Measurements from ENCODE around the gene ELMO1. TPM values are rescaled to one million over a fixed set of nuclear protein-coding genes. Genes with fewer than 3 reads are reported as not detected.
"Not testable (repeated sequence)": the region's sequence is repeated elsewhere in the genome, so short reads cannot be mapped to it uniquely, and the experiment has no call there.

ELMO1 gene
- total and polyA plus RNA-seq, 8 donors, result 18.2 to 55.3 (median 45.6) TPM

DNA sequence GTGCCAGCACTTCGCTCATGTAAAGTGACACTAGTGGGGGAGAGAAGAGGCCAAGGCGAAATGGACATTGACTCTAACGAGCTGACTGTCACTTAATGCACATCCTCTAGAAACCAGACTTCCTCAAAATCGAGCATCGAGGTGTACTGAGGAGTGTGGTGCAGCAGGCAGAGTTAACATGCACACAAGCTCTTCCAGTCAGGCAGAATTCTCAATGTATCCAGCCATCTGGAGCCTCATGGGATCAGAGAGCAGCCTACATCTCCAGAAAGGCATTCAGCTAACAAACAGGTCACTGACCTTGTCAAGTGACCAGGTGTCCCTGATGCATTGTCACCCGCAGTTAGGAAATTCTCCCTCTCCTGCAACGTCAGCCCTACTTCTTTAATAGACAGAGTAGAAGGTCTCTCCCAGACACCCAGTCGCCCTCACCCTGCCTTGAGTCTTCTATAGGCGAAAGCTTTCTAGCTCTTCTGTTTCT is 464.6 kb downstream of the ELMO1 start:
- DNase-seq (no peak), ATAC-seq (no peak)
- TF ChIP-seq, protein P1, sequence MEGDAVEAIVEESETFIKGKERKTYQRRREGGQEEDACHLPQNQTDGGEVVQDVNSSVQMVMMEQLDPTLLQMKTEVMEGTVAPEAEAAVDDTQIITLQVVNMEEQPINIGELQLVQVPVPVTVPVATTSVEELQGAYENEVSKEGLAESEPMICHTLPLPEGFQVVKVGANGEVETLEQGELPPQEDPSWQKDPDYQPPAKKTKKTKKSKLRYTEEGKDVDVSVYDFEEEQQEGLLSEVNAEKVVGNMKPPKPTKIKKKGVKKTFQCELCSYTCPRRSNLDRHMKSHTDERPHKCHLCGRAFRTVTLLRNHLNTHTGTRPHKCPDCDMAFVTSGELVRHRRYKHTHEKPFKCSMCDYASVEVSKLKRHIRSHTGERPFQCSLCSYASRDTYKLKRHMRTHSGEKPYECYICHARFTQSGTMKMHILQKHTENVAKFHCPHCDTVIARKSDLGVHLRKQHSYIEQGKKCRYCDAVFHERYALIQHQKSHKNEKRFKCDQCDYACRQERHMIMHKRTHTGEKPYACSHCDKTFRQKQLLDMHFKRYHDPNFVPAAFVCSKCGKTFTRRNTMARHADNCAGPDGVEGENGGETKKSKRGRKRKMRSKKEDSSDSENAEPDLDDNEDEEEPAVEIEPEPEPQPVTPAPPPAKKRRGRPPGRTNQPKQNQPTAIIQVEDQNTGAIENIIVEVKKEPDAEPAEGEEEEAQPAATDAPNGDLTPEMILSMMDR (IDR thresholded peaks at IDR 0.05), result no peak
- no peaks in the 10 kb centered on the region for H3K9me3 ChIP-seq
- no peaks in the 10 kb centered on the region for H3K36me3 ChIP-seq
- no peak overlapping the region for H3K27ac ChIP-seq
- intact Hi-C loops (cut with DNase I), result no loop called here
- no peaks in the 10 kb centered on the region for H3K27me3 ChIP-seq
- H3K4me1 ChIP-seq, result peaks cover 3 to 26% of the 10 kb centered on the region in 2 donors
- no peak overlapping the region for H3K4me3 ChIP-seq

DNA sequence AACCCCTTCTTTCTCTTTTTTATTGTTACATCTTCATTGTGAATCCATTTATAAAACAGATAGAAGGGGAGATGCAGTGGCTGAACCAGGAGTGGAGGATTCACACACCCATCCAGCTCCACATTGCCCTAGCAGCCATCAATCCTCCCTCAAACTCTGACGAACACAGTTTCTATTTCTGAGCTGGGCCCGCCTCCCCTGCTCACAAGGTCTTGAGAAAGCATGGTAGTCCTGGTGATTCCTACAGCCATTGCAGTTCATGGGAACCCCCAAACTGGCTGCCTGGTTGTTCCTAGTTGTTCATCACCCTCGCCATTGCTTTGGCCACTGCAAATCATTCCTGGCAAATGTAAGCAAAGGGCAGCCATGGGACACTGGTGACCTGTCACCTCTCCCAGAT is 465.9 kb downstream of the ELMO1 start:
- no peaks in the 10 kb centered on the region for H3K27me3 ChIP-seq
- peaks cover 3 to 26% of the 10 kb centered on the region in 2 donors for H3K4me1 ChIP-seq
- no peak overlapping the region for H3K27ac ChIP-seq
- no peaks in the 10 kb centered on the region for H3K36me3 ChIP-seq
- DNase-seq (no peak), ATAC-seq (no peak)
- no peak overlapping the region for H3K4me3 ChIP-seq
- no peaks in the 10 kb centered on the region for H3K9me3 ChIP-seq
- intact Hi-C loops (cut with DNase I), result no loop called here
- TF ChIP-seq, protein P1 (IDR thresholded peaks at IDR 0.05), result no peak

DNA sequence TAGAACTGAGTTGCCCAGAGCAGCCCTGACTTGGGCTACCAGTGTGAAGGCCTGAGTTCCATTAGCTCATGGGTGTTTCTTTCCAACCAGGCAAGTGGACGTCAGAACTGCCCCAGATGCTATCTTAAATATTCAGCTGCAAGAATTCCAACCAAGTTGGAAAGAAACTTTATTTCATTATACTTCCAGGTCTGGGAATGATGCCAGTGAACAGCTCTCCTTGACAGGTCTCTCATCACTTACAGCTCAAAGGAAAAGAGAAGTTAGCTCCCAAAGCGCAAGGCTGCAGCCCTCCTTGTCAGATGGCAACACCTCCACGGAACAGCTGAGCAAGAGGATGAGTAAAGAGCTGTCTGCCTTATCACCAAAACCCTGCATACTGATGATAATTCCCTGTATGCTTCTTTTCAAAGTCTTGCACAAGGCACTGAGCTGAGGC is 468.8 kb downstream of the ELMO1 start:
- Histone ChIP-seq H3K27me3 (no peaks in the 10 kb centered on the region), H3K4me3 (no peak overlapping the region), H3K36me3 (no peaks in the 10 kb centered on the region), H3K27ac (no peak overlapping the region), H3K4me1 (peaks cover 3 to 11% of the 10 kb centered on the region in 2 donors), H3K9me3 (no peaks in the 10 kb centered on the region)
- TF ChIP-seq, protein P1 (IDR thresholded peaks at IDR 0.05), result no peak
- no peak for DNase-seq
- intact Hi-C loops (cut with DNase I), result loop anchor here in 1 of 2 donors (10.0 kb wide), 1 partner anchor 195 kb away; no protein-coding TSS in a partner anchor
- ATAC-seq, result peak; percentile 25

DNA sequence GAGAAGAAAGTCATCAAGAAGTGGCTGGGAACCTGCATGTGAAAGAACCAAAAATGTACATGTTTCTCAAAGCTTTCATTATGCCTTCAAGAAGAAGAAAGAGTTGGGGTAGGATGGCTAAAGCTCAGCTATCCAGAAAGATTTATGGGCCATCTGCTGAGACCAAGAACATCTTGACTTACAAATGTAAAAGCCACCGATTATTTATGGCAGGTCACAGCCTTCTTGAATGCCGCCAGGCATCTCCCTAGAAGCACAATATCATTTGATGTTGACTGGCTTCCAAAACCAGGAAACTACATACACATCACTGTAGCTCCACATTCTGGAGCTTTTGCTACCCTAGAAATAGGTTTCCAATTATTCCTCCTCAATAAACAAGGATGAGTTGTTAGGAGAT is 470.2 kb downstream of the ELMO1 start:
- Histone ChIP-seq H3K27ac (no peak overlapping the region), H3K4me1 (peaks cover 0 to 3% of the 10 kb centered on the region in 2 donors), H3K9me3 (no peaks in the 10 kb centered on the region), H3K4me3 (no peak overlapping the region), H3K36me3 (no peaks in the 10 kb centered on the region), H3K27me3 (no peaks in the 10 kb centered on the region)
- DNase-seq, result no peak
- no peak for ATAC-seq
- intact Hi-C loops (cut with DNase I), result loop anchor here in 1 of 2 donors (10.0 kb wide), 1 partner anchor 196 kb away; no protein-coding TSS in a partner anchor
- TF ChIP-seq, protein P1 (IDR thresholded peaks at IDR 0.05), result no peak

DNA sequence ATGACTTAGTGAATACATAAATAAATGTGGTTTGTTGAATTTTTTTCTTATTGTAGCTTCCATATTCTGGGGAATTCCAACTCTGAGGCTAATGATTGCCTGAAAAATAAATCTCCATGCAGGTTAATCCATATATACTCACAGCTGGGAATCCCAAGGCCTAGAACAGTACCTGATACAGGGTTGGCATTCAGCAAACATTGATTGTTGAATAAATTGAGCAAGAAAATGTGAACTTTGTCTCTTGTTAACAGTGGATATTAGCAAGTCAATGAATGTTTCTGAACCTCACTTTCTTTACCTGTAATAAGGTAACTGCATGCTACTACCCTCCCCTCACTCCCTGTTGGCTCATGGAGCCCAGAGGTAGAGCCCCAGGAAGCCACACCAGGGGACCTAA is 470.8 kb downstream of the ELMO1 start:
- H3K4me1 ChIP-seq, result peaks cover 0 to 3% of the 10 kb centered on the region in 2 donors
- H3K27me3 ChIP-seq, result no peaks in the 10 kb centered on the region
- TF ChIP-seq, protein P1 (IDR thresholded peaks at IDR 0.05), result no peak
- H3K27ac ChIP-seq, result no peak overlapping the region
- ATAC-seq (no peak), DNase-seq (no peak)
- H3K9me3 ChIP-seq, result no peaks in the 10 kb centered on the region
- no peak overlapping the region for H3K4me3 ChIP-seq
- intact Hi-C loops (cut with DNase I), result loop anchor here in 1 of 2 donors (10.0 kb wide), 1 partner anchor 197 kb away; no protein-coding TSS in a partner anchor
- no peaks in the 10 kb centered on the region for H3K36me3 ChIP-seq

DNA sequence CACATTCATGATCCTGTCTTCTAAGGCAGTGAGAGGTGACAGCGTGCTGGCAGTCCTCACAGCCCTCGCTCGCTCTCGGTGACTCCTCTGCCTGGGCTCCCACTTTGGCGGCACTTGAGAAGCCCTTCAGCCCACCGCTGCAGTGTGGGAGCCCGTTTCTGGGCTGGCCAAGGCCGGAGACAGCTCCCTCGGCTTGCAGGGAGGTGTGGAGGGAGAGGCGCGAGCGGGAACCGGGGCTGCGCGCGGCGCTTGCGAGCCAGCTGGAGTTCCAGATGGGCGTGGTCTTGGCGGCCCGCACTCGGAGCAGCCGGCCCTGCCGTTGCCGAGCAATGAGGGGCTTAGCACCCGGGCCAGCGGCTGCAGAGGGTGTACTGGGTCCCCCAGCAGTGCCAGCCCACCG is 475.1 kb downstream of the ELMO1 start:
- intact Hi-C loops (cut with DNase I), result loop anchor here in 1 of 2 donors (10.0 kb wide), 1 partner anchor 201 kb away; no protein-coding TSS in a partner anchor
- not testable (repeated sequence) for H3K27me3 ChIP-seq, H3K4me3 ChIP-seq, ATAC-seq, H3K36me3 ChIP-seq, H3K9me3 ChIP-seq, H3K27ac ChIP-seq
- H3K4me1 ChIP-seq, result peaks cover 0 to 33% of the 10 kb centered on the region in 2 donors
- peak in 1 of 4 donors; percentile 62 for DNase-seq

Measured in left lung (tissue), 10 donors.